ENCODE data around the gene UBAP1L. TPM values are rescaled to one million over a fixed set of nuclear protein-coding genes. Genes with fewer than 3 reads are reported as not detected.
A peak's percentile ranks its signal among the peaks of the same experiment; 100 is the strongest.
"Not testable (repeated sequence)": the region's sequence is repeated elsewhere in the genome, so short reads cannot be mapped to it uniquely, and the experiment has no call there.

The UBAP1L gene
- total and polyA plus RNA-seq, 12 donors: 0.65 to 5.3 (median 1.6) TPM

- intact Hi-C loops (cut with DNase I): loop anchor here in 1 of 10 donors (5.0 kb wide), 1 partner anchor 38 kb away; no protein-coding TSS in a partner anchor
- peaks cover 0 to 38% (median 9%) of the 10 kb centered on the region in 9 donors for H3K36me3 ChIP-seq
- H3K27ac ChIP-seq: peak overlapping the region in 1 of 10 donors; percentile 17
- no peaks in the 10 kb centered on the region for H3K27me3 ChIP-seq
- no peak for TF ChIP-seq CTCF (IDR thresholded peaks at IDR 0.05)
- ATAC-seq (peak in 2 of 8 donors; percentile 8 to 18), DNase-seq (no peak)
- WGBS, 2 donors: 70 to 82% methylated on average over 5 of the region's 5 CpGs
- H3K9me3 ChIP-seq: no peaks in the 10 kb centered on the region
- H3K4me3 ChIP-seq: no peak overlapping the region
- peaks cover 0 to 29% (median 8%) of the 10 kb centered on the region in 9 donors for H3K4me1 ChIP-seq
Measured at GRCh38 chr15:65095011-65095746, 19.8 kb downstream of the UBAP1L start.

DNA sequence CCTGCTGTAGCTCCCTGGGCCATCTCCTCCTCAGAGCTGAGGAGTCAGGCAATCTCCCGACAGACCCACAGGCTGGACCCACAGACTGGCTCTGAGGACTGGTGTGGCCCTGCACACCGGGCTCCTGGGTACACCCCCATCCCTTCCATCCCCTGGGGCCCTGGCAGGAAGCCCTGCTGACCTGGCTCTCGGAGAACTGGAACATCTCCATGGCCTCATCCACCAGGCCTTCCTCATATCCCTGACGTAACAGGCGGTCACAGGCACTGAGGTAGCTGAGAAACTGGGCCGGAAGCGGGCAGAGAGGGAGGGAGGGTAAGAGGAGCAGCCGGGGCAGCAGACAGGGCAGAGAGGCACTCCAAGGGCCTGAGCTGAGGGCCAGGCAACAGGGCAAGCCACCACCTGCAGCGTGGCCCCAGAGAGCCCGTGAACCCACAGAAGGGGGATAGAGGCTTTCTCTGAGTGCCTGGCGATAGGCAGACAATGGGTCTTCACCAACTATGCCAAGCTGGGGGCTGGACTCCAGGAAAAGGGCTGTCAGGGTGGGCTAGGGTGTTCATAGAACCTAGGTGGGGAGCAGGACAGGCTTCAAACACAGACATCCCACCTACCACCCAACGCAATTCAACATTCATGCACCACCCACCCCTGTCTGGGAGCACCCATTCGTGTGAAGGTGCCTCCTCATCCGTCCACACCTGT, 20.6 kb downstream of the UBAP1L start:
- DNase-seq: no peak
- intact Hi-C loops (cut with DNase I): no loop called here
- H3K36me3 ChIP-seq: peaks cover 0 to 31% (median 8%) of the 10 kb centered on the region in 9 donors
- no peak overlapping the region for H3K4me3 ChIP-seq
- H3K27me3 ChIP-seq: no peaks in the 10 kb centered on the region
- no peaks in the 10 kb centered on the region for H3K9me3 ChIP-seq
- ATAC-seq: peak in 7 of 8 donors; percentile 14 to 84 (median 51)
- TF ChIP-seq CTCF (IDR thresholded peaks at IDR 0.05): no peak
- peaks cover 0 to 36% (median 9%) of the 10 kb centered on the region in 9 donors for H3K4me1 ChIP-seq
- peak overlapping the region in 2 of 10 donors; percentile 17 to 25 for H3K27ac ChIP-seq
- 66 to 78% methylated on average over 14 of the region's 14 CpGs for WGBS, 2 donors

DNA sequence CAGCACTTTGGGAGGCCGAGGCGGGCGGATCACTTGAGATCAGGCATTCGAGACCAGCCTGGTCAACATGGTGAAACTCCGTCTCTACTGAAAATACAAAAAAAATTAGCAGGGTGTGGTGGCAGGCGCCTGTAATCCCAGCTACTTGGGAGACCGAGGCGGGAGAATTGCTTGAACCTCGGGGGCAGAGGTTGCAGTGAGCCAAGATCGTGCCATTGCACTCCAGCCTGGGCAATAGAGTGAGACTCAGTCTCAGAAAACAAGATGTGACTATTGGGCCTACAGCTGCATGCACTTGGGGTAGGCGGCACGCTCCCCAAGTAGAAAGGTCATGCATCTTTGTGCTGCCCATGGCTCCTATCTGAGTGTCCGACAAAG, 21.2 kb downstream of the UBAP1L start:
- H3K27ac ChIP-seq; intact Hi-C loops (cut with DNase I); H3K27me3 ChIP-seq; H3K4me3 ChIP-seq; H3K9me3 ChIP-seq; DNase-seq; ATAC-seq: not testable (repeated sequence)
- Histone ChIP-seq H3K36me3 (peaks cover 0 to 24% (median 2%) of the 10 kb centered on the region in 9 donors), H3K4me1 (peaks cover under 1 to 43% (median 15%) of the 10 kb centered on the region in 9 donors)
- WGBS, 2 donors: 92 to 95% methylated on average over 13 of the region's 13 CpGs

- peak overlapping the region in 1 of 10 donors; percentile 24 for H3K27ac ChIP-seq
- 89 to 92% methylated on average over 17 of the region's 17 CpGs for WGBS, 2 donors
- peaks cover 6 to 49% (median 21%) of the 10 kb centered on the region in 9 donors for H3K4me1 ChIP-seq
Measured at GRCh38 chr15:65092911-65093792, 21.8 kb downstream of the UBAP1L start.

More at GRCh38 chr15:65092911-65093792, 21.8 kb downstream of the UBAP1L start:
- no peak for ATAC-seq
- no peaks in the 10 kb centered on the region for H3K9me3 ChIP-seq
- H3K27me3 ChIP-seq: no peaks in the 10 kb centered on the region
- TF ChIP-seq CTCF (IDR thresholded peaks at IDR 0.05): no peak
- no peak overlapping the region for H3K4me3 ChIP-seq
- DNase-seq: no peak
- intact Hi-C loops (cut with DNase I): no loop called here
- H3K36me3 ChIP-seq: peaks cover 0 to 18% (median 0%) of the 10 kb centered on the region in 9 donors
